PC-3 (cell line): ENCODE data around the gene CAMK2B. TPM values are rescaled to one million over a fixed set of nuclear protein-coding genes. Genes with fewer than 3 reads are reported as not detected.

Experiments
- ATAC-seq: fragments of 200-7000 bp; cut with Tn5 transposase; 2 replicates; pipeline ENCODE4 v1.9.1; 2020; ENCODE audit warnings: mild to moderate bottlenecking, moderate library complexity
- BruUV-seq: library from RNA; stranded (reverse); fragments of 400-500 nt; replicated peaks from 2 replicates; lab custom pipeline; 2021; lab: Mats Ljungman, UMichigan
- CTCF ChIA-PET: fragments of 300-600 bp; sonication (Branson Sonifier 250); formaldehyde crosslinking; loops from one replicate; lab custom pipeline; 2022; ENCODE audit warnings: antibody characterized with exemption; lab: Charles Lee
- POLR2A ChIA-PET: fragments of 300-600 bp; sonication (Branson Sonifier 250); formaldehyde crosslinking; loops from one replicate; lab custom pipeline; 2022; ENCODE audit warnings: antibody characterized with exemption; ENCODE audit not compliant: unreplicated experiment; lab: Charles Lee
- DNase-seq: peaks from one replicate; pipeline ENCODE4 v3.0.0-alpha.2; 2015
- H2AFZ ChIP-seq: fragments of 300-600 bp; sonication (generic); 2 replicates; pipeline ENCODE4 v1.6.0; 2016; ENCODE audit warnings: antibody characterized with exemption, low read length
- H3F3A ChIP-seq: fragments of 300-600 bp; sonication (generic); one replicate; pipeline ENCODE4 v1.6.0; 2017; ENCODE audit warnings: antibody characterized with exemption, low read length, control low read depth, mild to moderate bottlenecking; ENCODE audit not compliant: unreplicated experiment
- H3K27ac ChIP-seq: fragments of 300-600 bp; sonication (generic); 2 replicates; pipeline ENCODE4 v1.5.1; 2016; ENCODE audit warnings: mild to moderate bottlenecking, low read length
- H3K27me3 ChIP-seq: fragments of 300-600 bp; sonication (generic); 2 replicates; pipeline ENCODE4 v1.6.1; 2016; ENCODE audit warnings: low read length, mixed read lengths
- H3K36me3 ChIP-seq: fragments of 300-600 bp; sonication (generic); 2 replicates; pipeline ENCODE4 v1.6.1; 2016; ENCODE audit warnings: low read depth, mixed run types, low read length, mixed read lengths
- H3K4me1 ChIP-seq: fragments of 300-600 bp; sonication (generic); 2 replicates; pipeline ENCODE4 v1.5.1; 2016; ENCODE audit warnings: low read length; ENCODE audit not compliant: insufficient read depth
- H3K4me2 ChIP-seq: fragments of 300-600 bp; sonication (generic); 2 replicates; pipeline ENCODE4 v1.6.0; 2016; ENCODE audit warnings: low read length
- H3K4me3 ChIP-seq: fragments of 300-600 bp; sonication (generic); 2 replicates; pipeline ENCODE4 v1.5.1; 2016; ENCODE audit warnings: mild to moderate bottlenecking, low read length, mixed read lengths
- H3K79me2 ChIP-seq: fragments of 300-600 bp; sonication (generic); 2 replicates; pipeline ENCODE4 v1.6.1; 2017; ENCODE audit warnings: low read length, mixed read lengths
- H3K9ac ChIP-seq: fragments of 300-600 bp; sonication (generic); 2 replicates; pipeline ENCODE4 v1.6.0; 2016; ENCODE audit warnings: mild to moderate bottlenecking, low read length
- H3K9me2 ChIP-seq: fragments of 300-600 bp; sonication (generic); replicated peaks from 2 replicates; pipeline ENCODE4 v1.6.1; 2016; ENCODE audit warnings: mixed run types, low read length, mixed read lengths
- H3K9me3 ChIP-seq: fragments of 300-600 bp; sonication (generic); 2 replicates; pipeline ENCODE4 v1.6.1; 2016; ENCODE audit warnings: low read length, mixed read lengths
- H4K20me1 ChIP-seq: fragments of 300-600 bp; sonication (generic); 2 replicates; pipeline ENCODE4 v1.6.1; 2016; ENCODE audit warnings: low read length, mixed read lengths
- EZH2 ChIP-seq: fragments of 300-600 bp; sonication (generic); IDR thresholded peaks from one replicate; pipeline ENCODE4 v1.6.1; 2017; ENCODE audit warnings: antibody characterized with exemption, mild to moderate bottlenecking, low read length; ENCODE audit not compliant: unreplicated experiment
- EZH2phosphoT487 ChIP-seq: fragments of 300-600 bp; sonication (generic); IDR thresholded peaks from 2 replicates; pipeline ENCODE4 v1.6.1; 2018; ENCODE audit warnings: mild to moderate bottlenecking, antibody characterized with exemption, low read length, borderline replicate concordance
- intact Hi-C: fragments of 100-400 bp; cut with micrococcal nuclease; formaldehyde crosslinking; loops from 2 replicates; pipeline ENCODE4 v1.9.0; 2023
- total RNA-seq: library from RNA; depleted of rRNA; stranded (reverse); fragments of >200 nt; gene quantifications from 2 replicates; pipeline ENCODE4 v1.2.3, GENCODE V29; 2014
- TF ChIP-seq, protein P1 (sequence below): fragments of 300-600 bp; sonication (generic); conservative IDR thresholded peaks from 2 replicates; pipeline ENCODE4 v1.5.1; 2017; ENCODE audit warnings: antibody characterized with exemption, low read depth, mild to moderate bottlenecking, low read length

Gene CAMK2B
- total RNA-seq, 1 experiment from 2014 or later: 1.2 TPM

DNA sequence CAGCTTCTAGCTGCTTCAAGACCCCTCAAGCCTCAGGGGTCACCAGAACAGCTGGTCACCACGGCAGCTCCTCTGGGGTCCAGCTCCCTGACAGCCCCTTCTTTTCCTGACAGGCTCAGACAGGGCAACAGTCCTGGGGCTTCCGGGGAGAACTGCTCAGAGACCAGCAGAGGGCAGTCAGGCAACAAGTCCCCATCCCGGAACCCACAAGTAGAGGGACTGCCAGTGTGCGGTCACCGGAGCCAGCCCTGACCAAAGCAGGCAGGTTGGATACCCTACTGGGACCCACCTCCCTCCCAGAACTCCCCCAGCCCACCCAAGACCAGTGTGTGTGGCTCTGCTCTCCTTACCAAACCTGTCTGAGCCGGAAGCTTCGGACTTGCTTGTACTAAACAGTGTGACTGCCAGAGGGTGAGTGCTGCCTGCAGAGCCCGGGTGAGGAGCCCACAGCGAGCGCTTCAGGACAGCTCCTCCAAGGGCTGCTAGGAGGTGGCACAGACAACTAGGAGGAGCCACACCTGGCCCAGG lies 84.3 kb downstream of the CAMK2B start:
- no TSS peak for BruUV-seq
- peak overlapping the region; percentile 57 for H2AFZ ChIP-seq

DNA sequence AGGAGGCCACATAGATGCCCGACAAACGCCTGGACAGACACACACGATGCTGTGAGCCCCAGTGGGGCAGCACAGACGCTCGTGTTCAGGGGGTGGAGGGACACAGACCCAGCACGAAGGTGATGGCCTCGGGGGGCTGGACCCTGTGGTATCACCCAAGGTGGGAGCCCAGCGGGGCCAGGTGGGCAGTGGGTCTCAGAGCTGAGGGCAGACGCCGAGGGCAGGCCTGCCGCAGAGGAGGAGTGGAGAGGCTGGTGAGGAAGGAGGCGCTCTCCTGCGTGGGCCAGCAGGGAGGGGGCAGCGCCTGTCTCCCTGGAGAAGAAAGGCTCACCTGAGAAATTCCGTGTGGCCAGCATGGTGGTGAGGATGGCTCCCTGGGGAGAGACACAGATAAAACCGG lies 85.0 kb downstream of the CAMK2B start:
- CTCF ChIA-PET: interaction anchor here (0.5 to 0.8 kb wide), 5 partner anchors 17 to 325 kb away, joined by 3 to 5 read pairs (median 3); no protein-coding TSS in a partner anchor
- H4K20me1 ChIP-seq: no peaks in the 10 kb centered on the region
- DNase-seq (no peak), ATAC-seq (no peak)
- no peaks in the 10 kb centered on the region for H3K27me3 ChIP-seq
- POLR2A ChIA-PET: no interaction called here
- H3K9me3 ChIP-seq: no peaks in the 10 kb centered on the region
- H3K4me3 ChIP-seq: no peak overlapping the region
- intact Hi-C loops: loop anchor here (2.0 kb wide), 1 partner anchor 132 kb away; no protein-coding TSS in a partner anchor
- H3K4me1 ChIP-seq: no peaks in the 10 kb centered on the region
- H3F3A ChIP-seq: no peaks in the 10 kb centered on the region
- H3K9me2 ChIP-seq: no peaks in the 10 kb centered on the region
- H3K9ac ChIP-seq: no peak overlapping the region
- no peaks in the 10 kb centered on the region for H3K36me3 ChIP-seq
- H3K79me2 ChIP-seq: no peaks in the 10 kb centered on the region
- TF ChIP-seq EZH2: no peak
- TF ChIP-seq EZH2phosphoT487: no peak
- TF ChIP-seq, protein P1, sequence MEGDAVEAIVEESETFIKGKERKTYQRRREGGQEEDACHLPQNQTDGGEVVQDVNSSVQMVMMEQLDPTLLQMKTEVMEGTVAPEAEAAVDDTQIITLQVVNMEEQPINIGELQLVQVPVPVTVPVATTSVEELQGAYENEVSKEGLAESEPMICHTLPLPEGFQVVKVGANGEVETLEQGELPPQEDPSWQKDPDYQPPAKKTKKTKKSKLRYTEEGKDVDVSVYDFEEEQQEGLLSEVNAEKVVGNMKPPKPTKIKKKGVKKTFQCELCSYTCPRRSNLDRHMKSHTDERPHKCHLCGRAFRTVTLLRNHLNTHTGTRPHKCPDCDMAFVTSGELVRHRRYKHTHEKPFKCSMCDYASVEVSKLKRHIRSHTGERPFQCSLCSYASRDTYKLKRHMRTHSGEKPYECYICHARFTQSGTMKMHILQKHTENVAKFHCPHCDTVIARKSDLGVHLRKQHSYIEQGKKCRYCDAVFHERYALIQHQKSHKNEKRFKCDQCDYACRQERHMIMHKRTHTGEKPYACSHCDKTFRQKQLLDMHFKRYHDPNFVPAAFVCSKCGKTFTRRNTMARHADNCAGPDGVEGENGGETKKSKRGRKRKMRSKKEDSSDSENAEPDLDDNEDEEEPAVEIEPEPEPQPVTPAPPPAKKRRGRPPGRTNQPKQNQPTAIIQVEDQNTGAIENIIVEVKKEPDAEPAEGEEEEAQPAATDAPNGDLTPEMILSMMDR: no peak
- no peak overlapping the region for H2AFZ ChIP-seq
- BruUV-seq: no TSS peak
- no peak overlapping the region for H3K27ac ChIP-seq
- no peak overlapping the region for H3K4me2 ChIP-seq

More for the DNA sequence above, 84.3 kb downstream of the CAMK2B start:
- no peak overlapping the region for H3K9ac ChIP-seq
- H3K4me2 ChIP-seq: peak overlapping the region; percentile 74
- ChIA-PET POLR2A (no interaction called here), CTCF (interaction anchor here (0.6 to 0.8 kb wide), 5 partner anchors 18 to 325 kb away, joined by 3 to 5 read pairs (median 4); no protein-coding TSS in a partner anchor)
- H3K9me3 ChIP-seq: no peaks in the 10 kb centered on the region
- H4K20me1 ChIP-seq: no peaks in the 10 kb centered on the region
- peak overlapping the region; percentile 39; the same call in 1 of the 2 replicates for H3K4me3 ChIP-seq
- no peaks in the 10 kb centered on the region for H3K79me2 ChIP-seq
- no peak for TF ChIP-seq EZH2
- TF ChIP-seq, protein P1: peak; percentile 85
- intact Hi-C loops: loop anchor here (1.0 to 2.0 kb wide), 4 partner anchors 66 to 324 kb away; no protein-coding TSS in a partner anchor
- no peaks in the 10 kb centered on the region for H3K9me2 ChIP-seq
- no peaks in the 10 kb centered on the region for H3F3A ChIP-seq
- no peaks in the 10 kb centered on the region for H3K36me3 ChIP-seq
- H3K27me3 ChIP-seq: no peaks in the 10 kb centered on the region
- no peaks in the 10 kb centered on the region for H3K4me1 ChIP-seq
- peak; percentile 98 for ATAC-seq
- DNase-seq: peak; percentile 75
- no peak overlapping the region for H3K27ac ChIP-seq

DNA sequence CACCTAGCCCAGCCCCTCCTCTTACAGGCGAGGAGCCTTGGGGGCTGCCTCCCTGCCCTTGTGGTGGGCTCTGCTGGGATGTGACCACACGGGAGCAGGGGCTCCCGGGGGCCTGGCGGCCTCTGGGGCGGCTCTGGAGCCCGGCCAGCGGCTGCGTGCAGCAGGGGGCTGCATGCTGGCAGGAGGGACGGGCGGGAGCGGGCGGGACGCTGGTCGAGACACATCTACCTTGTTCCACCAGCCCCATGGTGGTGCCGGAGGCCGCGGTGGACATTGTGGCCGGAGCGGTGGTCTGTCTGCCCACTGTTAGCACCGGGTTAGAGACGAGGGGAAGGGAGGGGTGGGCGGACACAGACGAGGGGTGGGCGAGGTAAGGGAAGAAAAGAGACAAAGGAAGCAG lies 86.0 kb downstream of the CAMK2B start:
- no peak for TF ChIP-seq EZH2phosphoT487
- TF ChIP-seq, protein P1: no peak
- TF ChIP-seq EZH2: no peak
- ChIA-PET POLR2A (no interaction called here), CTCF (no interaction called here)

More for the DNA sequence above, 86.0 kb downstream of the CAMK2B start:
- Histone ChIP-seq H3K9me3 (no peaks in the 10 kb centered on the region), H4K20me1 (no peaks in the 10 kb centered on the region), H3K27ac (no peak overlapping the region), H3K9ac (no peak overlapping the region), H3K4me1 (no peaks in the 10 kb centered on the region), H2AFZ (no peak overlapping the region), H3K4me2 (no peak overlapping the region), H3K27me3 (no peaks in the 10 kb centered on the region), H3K4me3 (no peak overlapping the region), H3K9me2 (no peaks in the 10 kb centered on the region), H3K36me3 (no peaks in the 10 kb centered on the region), H3K79me2 (no peaks in the 10 kb centered on the region), H3F3A (no peaks in the 10 kb centered on the region)
- no TSS peak for BruUV-seq
- intact Hi-C loops: no loop called here
- no peak for DNase-seq
- ATAC-seq: no peak
